Sigmoid colon (tissue), 7 donors: Measurements from ENCODE around the gene SRCIN1. TPM values are rescaled to one million over a fixed set of nuclear protein-coding genes. Genes with fewer than 3 reads are reported as not detected.

Source experiments
- DNase-seq: peaks from one replicate; pipeline ENCODE4 v3.0.0-alpha.2; 2019
- H3K27ac ChIP-seq, 4 donors: fragments of 200-600 bp; sonication (generic); one replicate each; pipeline ENCODE4 v1.5.1; 2016 to 2019; ENCODE audit warnings: mild to moderate bottlenecking in 1 of 4
- H3K27me3 ChIP-seq, 3 donors: fragments of 200-600 bp; sonication (generic); one replicate each; pipeline ENCODE4 v1.5.1; 2019; ENCODE audit warnings: mild to moderate bottlenecking in 1 of 3
- H3K36me3 ChIP-seq, 4 donors: fragments of 200-600 bp; sonication (generic); one replicate each; pipeline ENCODE4 v1.5.1; 2016 to 2019
- H3K4me1 ChIP-seq, 4 donors: fragments of 200-600 bp; sonication (generic); one replicate each; pipeline ENCODE4 v1.5.1; 2017 to 2019
- H3K4me3 ChIP-seq, 4 donors: fragments of 200-600 bp; sonication (generic); one replicate each; pipeline ENCODE4 v1.5.1; 2017 to 2019; ENCODE audit warnings: mild to moderate bottlenecking in 2 of 4, moderate library complexity in 1 of 4
- H3K9me3 ChIP-seq, 4 donors: fragments of 200-600 bp in 3 of 4; sonication (generic) in 3 of 4; one replicate each; pipeline versions ENCODE4 v1.5.1 to v1.6.1; 2013 to 2019
- EP300 ChIP-seq, 4 donors: sonication (generic); formaldehyde crosslinking; IDR thresholded peaks; one replicate each; pipeline ENCODE4 v1.6.1; 2017; ENCODE audit warnings: antibody characterized with exemption in 4 of 4
- POLR2A ChIP-seq, 2 donors: fragments of 450-650 bp; IDR thresholded peaks; one replicate each; pipeline ENCODE4 v1.6.1; 2016; ENCODE audit warnings: antibody characterized with exemption in 2 of 2, mild to moderate bottlenecking in 2 of 2, moderate library complexity in 2 of 2
- POLR2AphosphoS5 ChIP-seq, 4 donors: sonication (generic); formaldehyde crosslinking; IDR thresholded peaks; one replicate each; pipeline ENCODE4 v1.6.1; 2017; ENCODE audit warnings: antibody characterized with exemption in 4 of 4
- WGBS, 2 donors: extraction: QIAGEN DNeasy Blood & Tissue Kit; methylation state at CpG; one replicate each; pipeline ENCODE4 v1.1.7; 2013; 5-methylcytosine and 5-hydroxymethylcytosine counted together
- intact Hi-C: fragments of 100-400 bp; cut with DNase I; formaldehyde crosslinking; loops from one replicate; pipeline ENCODE4 v1.15.1; 2023
- polyA plus RNA-seq, 3 donors: library from polyadenylated mRNA; stranded (reverse); fragments of 200-250 nt; gene quantifications; one replicate each; pipeline ENCODE4 v1.2.3, GENCODE V29; 2013
- total RNA-seq, 4 donors: library from RNA; depleted of rRNA; stranded (reverse); fragments of >200 nt; gene quantifications; one replicate each; pipeline ENCODE4 v1.1.0, GENCODE V29; 2016
- TF ChIP-seq, protein P1 (sequence below), 4 experiments: fragments of 450-650 bp in 3 of 4; fragments of 200-600 bp in 1 of 4; IDR thresholded peaks; one replicate each; pipeline ENCODE4 v1.5.1; 2016 to 2019; ENCODE audit warnings: antibody characterized with exemption in 4 of 4, mild to moderate bottlenecking in 3 of 4, moderate library complexity in 2 of 4
- donor health status: healthy with polysubstance abuse.
- donor health status: Bipolar disorder and iron deficiency.
- donor health status: healthy.

Gene SRCIN1
- total and polyA plus RNA-seq, 7 donors = 0.81 to 9.4 (median 1.3) TPM; not detected in 1

DNA sequence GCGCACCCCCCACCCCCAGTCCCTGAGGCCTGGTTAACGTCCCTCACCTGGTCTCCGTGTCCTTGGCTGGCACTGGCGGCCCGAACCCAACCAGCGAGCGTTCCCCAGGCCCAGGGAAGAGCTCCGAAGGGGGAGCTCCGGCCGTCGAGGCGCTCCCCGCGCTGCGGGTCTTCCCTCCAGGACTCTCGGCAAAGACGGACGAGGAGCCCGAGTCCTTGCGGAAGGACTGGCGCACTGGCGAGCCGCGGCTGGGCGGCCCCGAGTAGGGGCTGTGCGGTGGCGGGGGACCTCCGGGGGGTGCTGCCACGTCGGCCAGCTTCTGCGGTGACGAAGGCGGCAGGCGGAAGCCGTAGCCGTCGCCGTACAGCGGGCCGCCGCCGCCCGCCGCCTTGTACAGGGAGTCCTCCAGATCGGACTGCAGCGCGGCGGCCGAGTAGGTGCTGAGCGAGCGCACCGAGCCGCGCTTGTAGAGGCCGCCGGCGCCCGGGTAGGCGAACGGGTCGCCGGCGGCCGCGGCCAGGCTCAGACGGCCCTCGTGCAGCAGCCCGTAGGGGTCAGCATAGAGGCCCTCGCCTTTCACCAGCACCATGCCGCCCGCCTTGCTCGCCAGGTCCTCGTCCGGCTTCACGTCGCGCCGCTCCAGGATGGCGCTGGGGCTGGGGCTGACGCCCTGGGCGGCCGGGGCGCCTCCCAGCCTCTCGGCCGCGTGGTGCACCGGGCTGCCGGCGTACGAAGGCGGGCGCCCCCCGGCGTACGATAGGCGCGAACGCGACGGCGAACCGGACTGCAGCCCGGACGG lies 44.1 kb downstream of the SRCIN1 start:
- 17 to 59% methylated on average over 105 of the region's 105 CpGs for WGBS, 2 donors
- Histone ChIP-seq H3K27me3 (peaks cover 23 to 65% (median 41%) of the 10 kb centered on the region in 3 donors), H3K4me3 (no peak overlapping the region), H3K36me3 (no peaks in the 10 kb centered on the region), H3K4me1 (peaks cover 0 to 31% (median 24%) of the 10 kb centered on the region in 4 donors), H3K27ac (no peak overlapping the region), H3K9me3 (no peaks in the 10 kb centered on the region)
- DNase-seq = no peak
- no peak for TF ChIP-seq EP300 (IDR thresholded peaks at IDR 0.05)
- intact Hi-C loops = no loop called here

DNA sequence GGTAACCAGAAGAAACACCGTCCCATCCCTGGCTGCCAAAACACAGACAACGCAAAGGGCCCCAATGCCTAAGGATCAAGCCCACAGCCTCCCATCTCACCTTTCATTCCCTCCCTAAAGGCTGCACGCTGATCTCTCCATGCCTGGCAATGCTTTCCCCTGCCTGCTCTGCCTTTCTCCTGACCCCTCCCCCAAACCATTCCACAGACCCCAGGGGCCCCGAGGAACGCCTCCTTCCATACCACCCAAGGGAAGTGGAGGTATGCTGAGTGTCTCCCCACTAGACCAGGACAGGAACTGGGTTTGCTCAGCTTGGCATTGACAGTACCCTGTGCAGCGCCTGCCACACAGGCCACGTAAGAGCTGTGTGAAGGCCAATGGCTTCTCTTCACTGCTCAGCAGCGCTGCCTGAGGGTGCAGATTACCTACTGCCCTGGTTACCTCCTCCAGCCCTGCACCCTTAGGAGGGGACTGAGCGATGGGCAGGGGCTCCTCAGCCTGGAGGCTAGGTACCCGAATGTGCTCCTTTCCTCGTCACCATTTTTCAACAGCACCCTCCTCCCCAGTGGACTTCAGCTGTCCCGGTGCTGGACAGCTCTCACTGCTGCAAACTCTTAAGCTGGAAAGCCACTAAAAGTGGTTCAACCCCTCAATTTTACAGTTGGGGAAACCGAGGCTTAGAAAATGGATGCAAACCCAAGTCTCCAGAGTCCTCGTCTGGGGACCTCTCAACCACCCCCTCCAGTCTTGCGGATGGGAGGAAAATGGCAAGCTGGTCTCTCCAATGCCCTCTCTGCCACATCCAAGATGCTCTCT lies 45.0 kb downstream of the SRCIN1 start:
- H3K27me3 ChIP-seq = peaks cover 23 to 60% (median 41%) of the 10 kb centered on the region in 3 donors
- DNase-seq = no peak
- intact Hi-C loops = no loop called here
- H3K27ac ChIP-seq = no peak overlapping the region
- H3K36me3 ChIP-seq = no peaks in the 10 kb centered on the region
- no peak overlapping the region for H3K4me3 ChIP-seq
- H3K4me1 ChIP-seq = peaks cover 0 to 31% (median 24%) of the 10 kb centered on the region in 4 donors
- no peak for TF ChIP-seq POLR2AphosphoS5 (IDR thresholded peaks at IDR 0.05)
- no peak for TF ChIP-seq POLR2A (IDR thresholded peaks at IDR 0.05)
- TF ChIP-seq, protein P1, sequence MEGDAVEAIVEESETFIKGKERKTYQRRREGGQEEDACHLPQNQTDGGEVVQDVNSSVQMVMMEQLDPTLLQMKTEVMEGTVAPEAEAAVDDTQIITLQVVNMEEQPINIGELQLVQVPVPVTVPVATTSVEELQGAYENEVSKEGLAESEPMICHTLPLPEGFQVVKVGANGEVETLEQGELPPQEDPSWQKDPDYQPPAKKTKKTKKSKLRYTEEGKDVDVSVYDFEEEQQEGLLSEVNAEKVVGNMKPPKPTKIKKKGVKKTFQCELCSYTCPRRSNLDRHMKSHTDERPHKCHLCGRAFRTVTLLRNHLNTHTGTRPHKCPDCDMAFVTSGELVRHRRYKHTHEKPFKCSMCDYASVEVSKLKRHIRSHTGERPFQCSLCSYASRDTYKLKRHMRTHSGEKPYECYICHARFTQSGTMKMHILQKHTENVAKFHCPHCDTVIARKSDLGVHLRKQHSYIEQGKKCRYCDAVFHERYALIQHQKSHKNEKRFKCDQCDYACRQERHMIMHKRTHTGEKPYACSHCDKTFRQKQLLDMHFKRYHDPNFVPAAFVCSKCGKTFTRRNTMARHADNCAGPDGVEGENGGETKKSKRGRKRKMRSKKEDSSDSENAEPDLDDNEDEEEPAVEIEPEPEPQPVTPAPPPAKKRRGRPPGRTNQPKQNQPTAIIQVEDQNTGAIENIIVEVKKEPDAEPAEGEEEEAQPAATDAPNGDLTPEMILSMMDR (IDR thresholded peaks at IDR 0.05) = no peak
- no peak for TF ChIP-seq EP300 (IDR thresholded peaks at IDR 0.05)
- 32 to 62% methylated on average over 15 of the region's 15 CpGs for WGBS, 2 donors
- H3K9me3 ChIP-seq = no peaks in the 10 kb centered on the region

DNA sequence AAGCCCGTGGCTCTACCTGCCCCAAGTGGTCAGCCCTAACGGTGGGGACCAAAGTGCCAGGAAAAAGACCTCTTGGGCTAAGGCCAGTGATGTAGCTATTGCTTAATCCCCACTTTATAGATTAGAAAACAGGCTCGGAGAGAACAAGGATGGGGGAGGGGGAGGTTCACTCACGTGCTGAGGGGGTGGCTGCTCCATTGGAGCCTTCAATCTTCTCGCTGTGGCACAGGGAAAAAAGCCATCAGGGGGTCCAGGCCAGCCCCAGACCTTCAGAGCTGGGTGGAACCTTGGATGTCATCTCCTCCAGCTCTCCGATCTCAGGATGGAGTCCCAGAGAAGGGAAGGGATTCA lies 45.9 kb downstream of the SRCIN1 start:
- intact Hi-C loops = no loop called here
- Histone ChIP-seq H3K27ac (no peak overlapping the region), H3K27me3 (peaks cover 23 to 54% (median 41%) of the 10 kb centered on the region in 3 donors), H3K4me3 (no peak overlapping the region), H3K36me3 (no peaks in the 10 kb centered on the region), H3K4me1 (peaks cover 0 to 31% (median 24%) of the 10 kb centered on the region in 4 donors), H3K9me3 (no peaks in the 10 kb centered on the region)
- TF ChIP-seq POLR2AphosphoS5 (IDR thresholded peaks at IDR 0.05) = no peak
- TF ChIP-seq EP300 (IDR thresholded peaks at IDR 0.05) = no peak
- TF ChIP-seq, protein P1 (IDR thresholded peaks at IDR 0.05) = no peak
- TF ChIP-seq POLR2A (IDR thresholded peaks at IDR 0.05) = no peak
- DNase-seq = no peak
- 13 to 16% methylated on average over 6 of the region's 6 CpGs for WGBS, 2 donors

DNA sequence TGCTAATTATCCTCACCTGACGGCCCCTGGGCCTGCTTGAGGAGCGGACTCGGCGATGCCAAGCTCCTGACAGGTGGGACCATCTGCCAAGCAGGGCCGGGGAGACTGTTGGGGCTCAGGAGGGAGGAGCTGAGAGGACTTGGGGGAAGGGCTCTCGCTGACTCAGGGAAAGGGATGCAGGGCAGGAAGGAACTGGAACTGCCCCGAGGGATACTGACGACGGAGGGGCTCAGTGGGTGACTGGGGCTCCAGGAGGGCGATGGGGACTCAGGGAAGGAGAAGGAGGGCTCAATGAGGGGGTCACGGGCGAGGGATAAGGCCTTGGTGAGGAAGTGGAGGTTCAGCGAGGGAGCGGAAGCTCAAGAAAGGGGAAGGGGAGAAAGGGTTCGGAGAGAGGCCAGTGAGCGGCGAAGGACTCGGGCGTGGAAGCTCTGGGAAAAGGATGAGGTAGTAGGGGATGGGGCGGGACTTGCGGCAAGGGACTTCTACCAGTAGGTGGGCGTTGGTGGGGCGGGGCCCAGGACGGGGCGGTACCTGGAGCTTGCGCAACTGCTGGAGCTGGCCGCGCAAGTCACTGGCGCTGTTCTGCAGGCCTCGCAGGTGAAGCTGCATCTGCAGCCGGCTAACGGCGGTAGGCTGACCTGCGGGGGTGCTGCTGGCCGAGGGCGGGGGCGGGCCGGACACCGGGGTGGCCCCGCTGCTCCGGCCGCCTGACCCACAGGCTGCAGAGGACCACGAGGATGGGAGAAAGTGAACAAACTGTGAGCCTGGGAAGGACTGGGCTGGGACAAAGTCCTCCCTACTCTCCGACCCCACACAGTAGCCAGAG lies 46.5 kb downstream of the SRCIN1 start:
- TF ChIP-seq EP300 (IDR thresholded peaks at IDR 0.05) (no peak), POLR2A (IDR thresholded peaks at IDR 0.05) (no peak), POLR2AphosphoS5 (IDR thresholded peaks at IDR 0.05) (no peak)
- TF ChIP-seq, protein P1 (IDR thresholded peaks at IDR 0.05) = no peak
- peak; percentile 92 for DNase-seq
- intact Hi-C loops = no loop called here
- no peaks in the 10 kb centered on the region for H3K9me3 ChIP-seq
- peaks cover 0 to 31% (median 24%) of the 10 kb centered on the region in 4 donors for H3K4me1 ChIP-seq
- H3K27ac ChIP-seq = no peak overlapping the region
- H3K36me3 ChIP-seq = no peaks in the 10 kb centered on the region
- peaks cover 22 to 48% (median 41%) of the 10 kb centered on the region in 3 donors for H3K27me3 ChIP-seq
- H3K4me3 ChIP-seq = peak overlapping the region in 3 of 4 donors; percentile 26 to 43 (median 42)
- WGBS, 2 donors = 3 to 6% methylated on average over 44 of the region's 44 CpGs
